GM12892 (cell line): ENCODE measurements around the gene SNX24.
"Not testable (repeated sequence)": the region's sequence is repeated elsewhere in the genome, so short reads cannot be mapped to it uniquely, and the experiment has no call there.

ENCODE experiments used
- DNase-seq: peaks from one replicate; pipeline ENCODE4 v3.0.0; 2011; ENCODE audit not compliant: insufficient read length
- FAIRE-seq: peaks from 2 replicates; lab custom pipeline; 2011; peaks lifted over from hg19 to GRCh38; lab: Jason Lieb, UNC
- POLR2A ChIP-seq: IDR thresholded peaks from 2 replicates; pipeline ENCODE4 v1.6.1; 2011; ENCODE audit warnings: low read depth, low read length, control low read depth
- POLR2AphosphoS5 ChIP-seq: IDR thresholded peaks from 2 replicates; pipeline ENCODE4 v1.6.1; 2011; ENCODE audit warnings: low read depth, low read length, control low read depth
- TAF1 ChIP-seq: IDR thresholded peaks from 2 replicates; pipeline ENCODE4 v1.6.1; 2011; ENCODE audit warnings: low read depth, mild to moderate bottlenecking, control low read depth, low read length, borderline replicate concordance

SNX24 gene

GRCh38 chr5:122907276-122907675, 61.9 kb downstream of the SNX24 start:
- no peak for DNase-seq
- no peak for FAIRE-seq

GRCh38 chr5:122908108-122908507, 62.7 kb downstream of the SNX24 start:
- no peak for FAIRE-seq

More at GRCh38 chr5:122907276-122907675, 61.9 kb downstream of the SNX24 start:
- TF ChIP-seq POLR2A = no peak
- TF ChIP-seq POLR2AphosphoS5 = no peak
- no peak for TF ChIP-seq TAF1

GRCh38 chr5:122908662-122909061, 63.2 kb downstream of the SNX24 start:
- DNase-seq (no peak), FAIRE-seq (no peak)
- no peak for TF ChIP-seq POLR2AphosphoS5
- TF ChIP-seq POLR2A = no peak
- TF ChIP-seq TAF1 = no peak

More at GRCh38 chr5:122908108-122908507, 62.7 kb downstream of the SNX24 start:
- no peak for TF ChIP-seq TAF1
- TF ChIP-seq POLR2A = no peak
- TF ChIP-seq POLR2AphosphoS5 = no peak
- DNase-seq = no peak

GRCh38 chr5:122909470-122910100, 64.2 kb downstream of the SNX24 start:
- FAIRE-seq (no peak), DNase-seq (no peak)
- TF ChIP-seq POLR2A (no peak), POLR2AphosphoS5 (no peak), TAF1 (no peak)

- not testable (repeated sequence) for FAIRE-seq, DNase-seq
Measured at GRCh38 chr5:122913436-122913835, 68.0 kb downstream of the SNX24 start.

GRCh38 chr5:122915717-122916461, 70.5 kb downstream of the SNX24 start:
- DNase-seq = peak; percentile 5
- FAIRE-seq = no peak
- no peak for TF ChIP-seq TAF1
- TF ChIP-seq POLR2AphosphoS5 = no peak

- no peak for FAIRE-seq
- no peak for DNase-seq
- TF ChIP-seq POLR2A (no peak), POLR2AphosphoS5 (no peak), TAF1 (no peak)
Measured at GRCh38 chr5:122916490-122916889, 71.1 kb downstream of the SNX24 start.

GRCh38 chr5:122919969-122920368, 74.6 kb downstream of the SNX24 start:
- FAIRE-seq (no peak), DNase-seq (no peak)
- TF ChIP-seq TAF1 (no peak), POLR2AphosphoS5 (no peak), POLR2A (no peak)

GRCh38 chr5:122921826-122922225, 76.4 kb downstream of the SNX24 start:
- DNase-seq (no peak), FAIRE-seq (no peak)
- TF ChIP-seq TAF1 (no peak), POLR2AphosphoS5 (no peak), POLR2A (no peak)

GRCh38 chr5:122924203-122924602, 78.8 kb downstream of the SNX24 start:
- DNase-seq (no peak), FAIRE-seq (no peak)
- TF ChIP-seq TAF1 (no peak), POLR2AphosphoS5 (no peak), POLR2A (no peak)

- DNase-seq = no peak
- TF ChIP-seq TAF1 (no peak), POLR2A (no peak), POLR2AphosphoS5 (no peak)
- FAIRE-seq = no peak
Measured at GRCh38 chr5:122924719-122925395, 79.4 kb downstream of the SNX24 start.
